Muscle of back (tissue), 11 donors: ENCODE data around the gene OTOG. TPM values are rescaled to one million over a fixed set of nuclear protein-coding genes. Genes with fewer than 3 reads are reported as not detected.

Source experiments
- DNase-seq, 3 donors: peaks; one replicate each; pipeline versions ENCODE4 v3.0.0 to v3.0.0-alpha.2; 2013
- polyA plus RNA-seq, 10 donors: library from polyadenylated mRNA; unstranded; fragments of 120-200 nt; gene quantifications; one replicate each; pipeline ENCODE4 v1.2.1, GENCODE V29; 2013; ENCODE audit not compliant: insufficient read length in 10 of 10

The OTOG gene
- polyA plus RNA-seq, 10 donors = 0.03 to 0.06 (median 0.03) TPM; not detected in 3

DNA sequence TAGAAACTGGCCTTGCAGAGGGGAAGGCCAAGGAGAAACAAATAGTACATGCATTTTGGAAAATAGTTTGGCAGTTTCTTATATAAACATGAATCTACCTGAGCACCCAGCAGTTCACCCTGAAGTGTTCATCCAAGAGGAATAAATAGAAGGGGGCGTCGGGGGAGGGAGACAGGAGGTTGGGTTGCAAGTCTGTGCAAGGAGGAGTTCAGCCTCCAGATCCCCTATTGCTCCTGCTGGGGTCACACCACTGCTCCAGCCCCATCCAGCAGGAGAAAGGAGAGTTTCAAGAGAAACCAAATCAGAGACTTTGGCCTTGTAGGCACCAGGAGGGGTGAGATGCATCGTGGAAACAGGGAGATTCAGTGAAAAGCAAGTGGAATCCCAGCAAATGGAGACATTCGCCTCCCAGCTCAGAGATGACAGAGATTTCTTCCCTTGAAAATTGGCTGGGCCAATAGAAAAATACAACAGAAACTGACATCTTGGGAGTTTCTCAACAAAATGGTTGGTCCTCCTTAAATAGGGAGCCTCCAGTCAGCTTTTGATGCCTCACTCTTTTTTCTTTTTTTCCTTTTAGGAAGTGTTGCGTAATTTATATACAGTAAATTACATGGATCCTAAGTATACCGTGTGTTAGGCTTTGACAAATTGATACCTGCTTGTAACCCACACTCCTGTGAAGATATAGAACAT, 34.1 kb downstream of the OTOG start:
- no peak for DNase-seq

DNA sequence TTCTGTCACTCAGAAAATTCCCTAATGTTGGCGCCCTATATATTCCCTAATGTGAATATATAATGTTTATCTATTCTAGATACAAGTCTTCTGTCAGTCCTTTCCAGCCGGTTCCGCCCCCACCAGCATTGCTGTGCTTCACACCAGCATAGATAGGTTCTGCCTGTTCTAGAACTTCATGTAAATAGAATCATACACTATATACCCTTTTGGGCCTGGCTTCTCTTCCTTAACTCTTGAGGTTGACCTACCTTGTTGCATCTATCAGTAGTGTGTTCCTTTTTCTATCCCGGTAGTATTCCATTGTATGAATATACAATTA, 34.6 kb downstream of the OTOG start:
- no peak for DNase-seq

DNA sequence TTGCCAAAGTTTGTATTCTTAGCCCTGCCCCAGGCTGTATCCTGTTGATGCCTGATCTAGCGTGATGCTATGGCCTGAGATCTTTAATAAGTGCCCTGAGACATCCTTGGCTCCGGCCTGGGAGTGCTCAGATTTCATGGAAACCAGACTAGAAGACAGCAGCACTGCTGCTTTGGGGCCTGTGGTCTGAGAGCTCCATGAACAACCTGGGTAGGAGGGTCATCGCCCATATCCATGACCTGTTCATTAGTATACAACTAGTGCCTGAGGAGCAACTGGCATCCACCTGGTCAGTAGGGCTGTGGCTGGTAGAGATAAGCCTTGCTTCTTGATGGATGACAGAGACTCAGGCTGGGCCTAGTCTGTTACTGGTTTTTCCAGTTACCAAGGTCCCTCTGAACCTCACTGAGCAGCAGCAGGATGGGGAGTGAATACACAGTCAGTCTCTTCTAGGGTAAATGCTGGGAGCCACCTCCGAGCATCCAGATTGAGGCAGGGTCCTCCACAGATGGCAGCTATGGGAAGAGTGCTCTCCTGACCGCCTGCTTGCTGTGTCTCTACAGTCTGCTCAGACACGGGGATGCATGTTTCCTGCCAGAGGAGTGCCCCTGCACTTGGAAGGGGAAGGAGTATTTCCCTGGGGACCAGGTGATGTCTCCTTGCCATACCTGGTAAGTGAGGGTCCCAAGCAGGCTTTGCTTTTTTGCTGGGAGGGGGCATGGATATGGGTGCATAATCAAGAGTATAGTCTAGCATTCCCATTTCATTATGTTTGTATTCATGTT, 39.0 kb downstream of the OTOG start:
- no peak for DNase-seq

DNA sequence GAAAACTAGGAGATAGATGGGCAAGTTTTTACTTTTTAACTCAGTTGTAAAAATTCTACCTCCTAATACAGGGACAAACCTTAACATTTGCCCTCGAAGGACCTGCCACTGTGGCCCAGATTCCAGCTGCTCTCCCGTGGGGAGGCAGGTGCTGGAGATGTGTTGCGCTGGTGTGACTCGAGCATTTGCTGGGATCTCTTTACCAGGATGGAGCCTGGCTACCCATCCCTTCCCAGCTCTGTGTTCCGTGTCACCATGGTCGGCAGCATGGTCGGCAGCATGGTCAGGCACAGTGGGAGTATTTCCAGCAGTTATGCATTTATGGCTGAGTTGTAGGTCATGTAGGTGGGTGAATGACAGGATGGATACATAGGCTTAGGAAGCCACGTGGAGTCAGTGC, 41.1 kb downstream of the OTOG start:
- no peak for DNase-seq

DNA sequence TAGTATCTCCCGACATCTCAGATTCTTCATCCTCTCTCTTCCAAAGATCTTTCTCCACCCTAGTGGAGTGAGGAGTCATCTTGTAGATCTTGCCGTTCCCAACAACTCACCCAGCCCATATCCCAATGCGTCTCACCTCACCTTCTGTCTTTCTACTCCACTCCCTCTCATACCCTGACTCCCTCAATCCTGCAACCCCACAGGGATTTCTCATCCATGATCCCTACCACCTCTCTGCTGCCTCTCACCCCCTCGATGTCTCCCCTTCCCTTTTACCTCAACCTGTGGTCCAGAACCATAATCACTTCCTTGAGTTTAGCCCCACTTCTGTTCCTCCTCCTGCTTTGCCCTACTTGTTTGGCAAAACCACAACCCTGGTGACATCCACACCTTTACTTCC, 41.7 kb downstream of the OTOG start:
- no peak for DNase-seq

DNA sequence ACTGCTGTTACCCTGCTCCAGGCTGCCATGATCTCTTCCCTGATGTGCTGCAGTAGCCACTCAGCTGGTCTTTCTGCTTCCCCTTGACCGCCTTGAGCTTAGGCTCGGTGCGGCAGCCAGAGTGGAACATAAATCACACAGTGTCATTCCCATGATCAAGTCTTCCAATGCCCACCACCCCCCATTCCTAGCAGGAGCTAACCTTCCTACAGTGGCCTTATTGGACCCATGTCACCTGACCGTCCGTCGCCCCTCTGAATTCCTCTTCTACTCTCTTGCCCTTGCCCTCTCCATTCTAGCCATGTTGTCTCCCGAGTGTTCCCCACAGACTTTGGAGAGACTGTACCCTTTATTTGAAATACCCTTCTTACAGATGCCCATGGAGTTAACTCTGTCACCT, 43.4 kb downstream of the OTOG start:
- DNase-seq = no peak

DNA sequence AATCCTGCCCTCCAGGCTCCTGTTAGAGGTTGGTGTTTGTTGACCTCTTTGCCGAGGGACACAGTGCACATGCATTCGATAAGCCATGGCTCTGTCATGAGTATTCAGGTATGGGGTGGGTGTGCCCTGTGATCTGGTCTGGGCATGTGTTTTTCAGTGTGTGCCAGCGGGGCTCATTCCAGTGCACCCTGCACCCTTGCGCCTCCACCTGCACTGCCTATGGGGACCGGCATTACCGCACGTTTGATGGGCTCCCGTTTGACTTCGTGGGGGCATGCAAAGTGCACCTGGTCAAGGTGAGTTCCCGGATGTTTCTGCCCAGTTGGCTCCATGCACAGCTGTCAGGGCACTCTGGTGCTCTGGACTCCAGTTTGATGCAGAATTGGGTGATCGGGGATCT, 44.2 kb downstream of the OTOG start:
- no peak for DNase-seq

DNA sequence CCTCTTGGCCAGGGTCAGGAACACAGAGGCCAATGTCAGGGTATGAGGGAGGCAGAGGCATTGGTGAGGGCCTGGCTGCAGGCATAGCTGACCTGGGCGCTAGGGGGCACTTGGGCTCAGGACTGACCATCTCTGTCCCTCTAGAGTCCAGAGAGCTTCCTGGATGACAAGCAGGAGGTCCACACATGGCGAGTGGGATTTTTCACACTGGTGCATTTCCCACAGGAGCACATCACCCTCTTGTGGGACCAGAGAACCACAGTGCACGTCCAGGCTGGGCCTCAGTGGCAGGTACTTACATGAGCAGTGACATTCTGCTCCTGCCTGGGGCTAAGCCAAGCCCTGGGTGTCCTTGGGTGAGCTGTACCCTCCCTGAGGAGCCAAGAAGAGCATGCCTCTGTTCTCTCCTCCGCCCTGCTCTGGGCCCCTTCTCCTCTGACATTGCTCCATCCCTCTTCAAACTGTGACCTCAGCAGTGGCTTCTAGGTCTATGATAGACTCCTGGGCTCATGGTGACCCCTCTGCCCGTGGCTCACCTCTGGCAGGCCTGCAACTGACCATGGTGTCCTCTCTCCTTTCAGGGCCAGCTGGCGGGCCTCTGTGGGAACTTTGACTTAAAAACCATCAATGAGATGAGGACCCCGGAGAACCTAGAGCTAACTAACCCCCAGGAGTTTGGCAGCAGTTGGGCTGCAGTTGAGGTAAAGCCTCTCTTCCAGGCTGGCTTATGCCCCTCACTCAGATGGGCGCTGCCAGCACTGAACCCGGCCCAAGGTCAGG, 46.6 kb downstream of the OTOG start:
- no peak for DNase-seq

DNA sequence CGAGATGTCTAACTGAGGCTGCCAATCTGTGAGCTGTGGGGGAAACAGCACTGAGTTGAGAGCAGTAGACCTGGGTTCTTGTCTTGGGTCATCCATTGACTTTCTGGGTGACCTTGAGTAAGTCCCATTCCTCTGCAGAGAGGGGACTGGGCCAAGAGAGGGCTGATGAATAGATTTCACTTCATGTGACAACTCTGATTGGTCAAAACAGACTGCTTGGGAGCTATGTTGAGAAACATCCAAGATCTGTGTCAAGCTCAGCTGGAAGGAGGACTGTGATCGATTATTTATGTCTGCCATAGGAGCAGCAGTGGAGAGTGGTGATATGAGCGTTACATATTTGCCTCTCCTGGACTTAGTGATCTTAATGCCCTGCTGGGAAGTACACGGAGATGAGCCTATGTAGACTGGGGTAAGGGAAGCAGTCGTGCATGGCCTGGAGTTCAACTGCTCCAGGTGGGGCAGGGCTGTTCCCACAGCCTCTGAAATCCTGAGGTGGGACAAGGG, 47.7 kb downstream of the OTOG start:
- no peak for DNase-seq

DNA sequence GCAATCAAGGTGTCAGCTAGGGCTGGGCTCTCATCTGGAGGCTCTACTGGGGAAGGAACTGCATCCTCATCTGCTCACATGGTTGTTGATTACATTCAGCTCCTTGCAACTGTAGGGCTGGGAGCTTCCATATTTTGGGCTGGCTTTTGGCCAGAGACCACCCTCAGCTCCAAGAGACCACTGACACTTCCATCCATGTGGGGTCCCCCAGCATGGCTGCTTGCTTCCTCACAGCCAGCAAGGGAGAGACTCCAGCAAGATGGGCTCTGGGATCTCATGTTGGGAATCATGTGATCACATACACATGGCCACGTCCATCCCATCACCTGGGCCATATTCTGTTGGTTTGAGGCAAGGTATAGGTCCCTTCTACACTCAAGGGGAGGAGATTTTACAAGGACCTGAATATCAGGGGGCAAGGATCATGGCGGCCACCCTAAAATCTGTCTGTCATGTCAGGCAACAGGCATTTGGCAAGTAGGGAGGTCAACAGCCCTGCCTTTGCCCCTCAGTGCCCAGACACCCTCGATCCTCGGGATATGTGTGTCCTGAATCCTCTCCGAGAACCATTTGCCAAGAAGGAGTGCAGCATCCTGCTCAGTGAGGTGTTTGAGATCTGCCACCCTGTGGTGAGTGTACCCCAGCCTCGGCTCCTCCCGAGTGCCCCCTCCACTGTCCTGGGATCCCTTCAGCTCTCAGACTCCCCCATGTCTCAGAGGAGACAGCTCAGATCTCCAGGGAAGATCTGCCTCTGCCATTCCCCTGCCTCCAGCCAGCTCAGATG, 48.7 kb downstream of the OTOG start:
- DNase-seq = no peak

DNA sequence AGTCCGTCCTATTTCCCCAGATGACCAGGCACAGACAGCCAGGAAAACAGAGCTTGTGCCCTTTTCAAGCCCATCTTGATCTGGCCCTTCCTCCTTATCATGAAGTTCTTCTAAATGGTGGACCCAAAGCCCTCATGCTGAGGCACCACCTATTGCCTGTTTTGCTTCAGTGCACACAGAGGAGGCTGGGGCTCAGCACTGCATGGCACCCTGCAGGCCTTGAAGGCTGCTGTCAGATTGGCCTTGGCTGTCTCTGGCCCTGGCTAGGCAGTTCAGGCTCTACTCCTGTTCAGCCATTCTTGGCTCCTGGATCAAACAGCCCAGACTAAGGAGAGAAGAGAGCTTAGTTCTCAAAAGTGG, 49.2 kb downstream of the OTOG start:
- DNase-seq = no peak

DNA sequence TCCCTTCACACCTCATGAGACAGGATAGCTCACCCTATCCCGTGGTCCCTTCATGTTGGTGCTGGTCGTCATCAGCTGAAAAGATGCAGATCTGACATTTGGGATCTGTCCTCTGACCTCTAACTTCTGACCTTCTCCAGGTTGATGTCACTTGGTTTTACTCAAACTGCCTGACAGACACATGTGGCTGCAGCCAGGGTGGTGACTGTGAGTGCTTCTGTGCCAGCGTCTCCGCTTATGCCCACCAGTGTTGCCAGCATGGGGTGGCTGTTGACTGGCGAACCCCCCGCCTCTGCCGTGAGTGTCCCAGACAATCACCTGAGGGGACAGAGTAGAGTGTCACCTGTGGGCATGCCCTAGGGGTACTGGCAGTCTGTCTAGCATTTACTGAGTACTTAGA, 49.7 kb downstream of the OTOG start:
- no peak for DNase-seq

DNA sequence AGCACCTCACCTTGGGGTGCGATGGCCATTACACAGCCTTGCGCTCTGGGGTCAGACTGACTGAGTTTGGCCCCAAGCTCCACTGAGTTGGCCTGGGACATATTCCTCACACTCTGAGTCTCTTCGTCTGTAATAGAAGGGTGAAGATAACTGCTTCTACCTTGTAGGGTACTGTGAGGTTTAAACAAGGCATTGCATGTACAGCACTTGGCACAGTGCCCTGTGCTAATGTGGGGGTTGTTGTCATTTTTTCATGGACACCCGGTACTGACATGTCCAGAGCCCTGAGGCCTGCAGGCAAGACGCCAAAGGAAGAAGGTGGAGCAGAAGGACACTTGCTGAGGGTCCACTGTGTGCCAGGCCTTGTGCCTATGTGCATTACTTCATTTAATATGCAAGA, 50.7 kb downstream of the OTOG start:
- DNase-seq = no peak

DNA sequence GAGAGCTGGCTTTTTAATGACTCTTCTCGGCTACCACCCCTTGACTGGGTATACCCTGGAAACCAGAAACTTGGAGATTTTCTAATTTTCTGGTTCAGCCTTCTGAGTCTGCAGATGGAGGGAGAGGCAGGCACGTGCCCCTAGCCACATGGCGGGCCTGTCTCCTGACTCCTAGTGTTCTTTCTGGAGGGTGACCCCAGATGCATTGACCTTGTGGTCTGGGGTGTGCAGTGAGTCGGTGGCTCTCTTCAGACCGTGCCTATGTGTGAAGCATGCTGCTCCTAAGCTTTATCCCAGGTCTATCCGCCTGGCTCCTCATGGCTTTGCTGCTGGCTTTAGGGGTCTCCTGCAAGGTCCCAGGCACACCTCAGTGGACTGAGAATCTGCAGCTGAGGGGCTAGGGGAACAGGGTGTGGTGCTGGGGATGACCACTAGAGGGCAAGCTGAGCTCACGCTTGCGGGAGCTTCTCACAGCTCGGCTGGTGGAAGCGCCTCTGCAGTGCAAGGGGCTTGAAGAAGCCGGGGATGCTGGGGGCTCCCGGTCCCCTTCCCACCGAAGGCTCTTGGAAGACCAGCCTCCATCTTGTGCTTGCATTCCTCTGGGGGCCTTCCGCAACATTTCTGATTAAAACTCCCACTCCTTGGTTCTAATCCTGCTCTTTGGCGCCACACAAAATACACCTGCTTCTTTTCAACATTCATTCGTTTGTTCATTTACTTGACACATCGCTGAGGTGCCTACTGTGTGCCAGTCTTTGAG, 51.8 kb downstream of the OTOG start:
- DNase-seq = peak; percentile 51 to 79 (median 68)

DNA sequence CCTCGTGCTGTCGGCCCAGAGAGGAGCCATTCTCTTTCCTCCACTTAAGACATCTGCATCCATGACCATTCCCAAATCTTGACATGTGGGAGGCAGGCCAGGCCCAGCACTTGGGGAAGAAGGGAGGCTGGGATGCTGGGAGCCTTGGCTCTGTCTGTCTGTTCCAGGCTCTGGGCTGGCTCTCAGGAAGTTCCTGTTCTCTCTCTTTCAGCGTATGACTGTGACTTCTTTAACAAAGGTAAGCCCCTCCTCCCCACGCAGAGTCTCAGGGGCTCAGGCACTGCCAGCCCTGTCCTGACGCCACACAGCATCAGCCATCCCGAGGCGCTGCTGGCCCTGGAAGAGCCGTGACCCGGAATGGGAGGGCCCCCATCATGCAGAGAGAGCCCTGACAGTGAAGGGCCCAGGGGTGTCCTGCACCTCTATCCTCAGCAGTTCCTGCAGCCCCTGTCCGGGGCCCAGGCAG, 52.4 kb downstream of the OTOG start:
- DNase-seq = no peak

DNA sequence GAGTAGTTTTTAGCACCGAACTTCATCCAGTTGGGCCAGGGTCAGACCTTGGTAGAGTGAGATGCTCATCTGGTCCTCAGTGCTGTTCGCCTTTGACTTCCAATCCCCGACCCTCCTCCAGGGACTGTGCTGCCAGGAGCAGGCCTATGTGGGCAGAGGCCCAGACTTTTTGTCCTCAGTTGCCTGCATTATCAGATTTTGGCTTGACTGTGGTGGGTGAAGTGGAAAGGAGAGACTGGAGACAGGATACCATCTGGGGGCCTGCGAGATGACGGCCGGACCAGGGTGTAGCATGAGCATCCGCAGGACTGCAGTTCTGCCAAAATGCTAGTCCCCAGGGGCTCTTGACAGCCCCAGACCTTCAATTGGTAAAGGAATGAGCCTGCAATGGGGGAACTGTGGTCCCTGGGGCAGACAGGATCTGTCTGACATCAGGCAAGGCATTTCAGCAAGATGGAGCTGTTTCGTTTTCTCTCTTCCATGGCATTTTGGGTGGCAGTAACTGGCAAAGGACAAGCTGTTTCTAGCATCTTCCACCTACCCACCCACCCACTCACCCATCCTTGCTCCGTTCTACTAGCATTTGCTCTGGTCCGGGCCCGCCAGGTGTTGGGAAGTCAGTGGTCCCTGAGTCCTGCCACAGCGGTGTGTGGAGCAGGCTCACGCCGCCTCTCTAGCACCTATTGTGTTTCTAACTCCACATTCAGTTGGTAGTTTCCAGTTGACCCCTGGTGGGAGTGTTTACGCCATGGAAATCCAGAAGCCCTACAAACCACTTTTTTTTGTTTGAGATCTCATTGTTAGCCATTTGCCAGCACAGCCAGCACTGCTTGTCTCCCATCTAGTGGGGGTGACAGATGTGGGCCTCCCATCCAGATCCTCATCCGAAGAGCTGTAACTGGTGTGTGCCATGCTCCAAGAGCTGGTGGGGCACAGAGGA, 53.5 kb downstream of the OTOG start:
- DNase-seq = no peak

DNA sequence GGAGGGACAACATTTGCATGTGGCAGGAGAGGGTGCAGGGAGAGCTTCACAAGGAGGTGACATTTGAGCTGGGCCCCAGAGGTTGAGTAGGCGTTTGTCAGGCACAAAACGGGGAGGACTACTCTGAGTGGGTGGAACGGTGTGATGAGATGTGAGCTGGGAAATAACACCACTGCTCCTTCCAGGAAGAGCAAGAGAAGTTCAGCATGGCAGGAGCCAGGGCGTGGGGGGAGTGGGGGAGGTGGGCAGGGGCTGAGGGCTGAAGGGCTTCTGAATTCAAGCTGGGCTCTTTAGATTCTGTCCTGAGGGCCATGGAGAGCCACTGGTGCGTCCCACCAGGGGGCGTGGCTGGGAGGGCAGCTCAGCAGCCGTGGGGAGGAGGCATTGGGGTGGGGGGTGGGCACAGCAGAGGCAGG, 54.2 kb downstream of the OTOG start:
- DNase-seq = no peak

DNA sequence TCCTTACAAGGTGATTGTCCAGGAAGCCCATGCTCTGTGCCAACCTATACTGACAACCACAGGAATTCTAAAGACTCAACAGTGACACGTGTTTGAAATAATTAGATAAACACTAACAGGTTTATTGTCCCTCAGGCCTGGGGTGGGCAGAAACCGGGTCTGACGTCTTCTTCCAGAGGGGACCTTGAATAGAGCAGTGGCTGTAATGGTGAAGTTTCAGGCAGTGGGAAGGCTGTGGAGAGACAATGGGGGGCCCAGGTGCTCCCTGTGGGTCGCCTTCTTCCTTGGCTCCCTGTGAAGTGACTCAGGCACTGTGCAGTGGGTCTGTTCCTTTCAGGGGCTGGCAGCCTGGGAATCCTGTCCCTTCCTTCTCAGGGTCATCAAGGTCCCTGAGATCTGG, 54.6 kb downstream of the OTOG start:
- no peak for DNase-seq

DNA sequence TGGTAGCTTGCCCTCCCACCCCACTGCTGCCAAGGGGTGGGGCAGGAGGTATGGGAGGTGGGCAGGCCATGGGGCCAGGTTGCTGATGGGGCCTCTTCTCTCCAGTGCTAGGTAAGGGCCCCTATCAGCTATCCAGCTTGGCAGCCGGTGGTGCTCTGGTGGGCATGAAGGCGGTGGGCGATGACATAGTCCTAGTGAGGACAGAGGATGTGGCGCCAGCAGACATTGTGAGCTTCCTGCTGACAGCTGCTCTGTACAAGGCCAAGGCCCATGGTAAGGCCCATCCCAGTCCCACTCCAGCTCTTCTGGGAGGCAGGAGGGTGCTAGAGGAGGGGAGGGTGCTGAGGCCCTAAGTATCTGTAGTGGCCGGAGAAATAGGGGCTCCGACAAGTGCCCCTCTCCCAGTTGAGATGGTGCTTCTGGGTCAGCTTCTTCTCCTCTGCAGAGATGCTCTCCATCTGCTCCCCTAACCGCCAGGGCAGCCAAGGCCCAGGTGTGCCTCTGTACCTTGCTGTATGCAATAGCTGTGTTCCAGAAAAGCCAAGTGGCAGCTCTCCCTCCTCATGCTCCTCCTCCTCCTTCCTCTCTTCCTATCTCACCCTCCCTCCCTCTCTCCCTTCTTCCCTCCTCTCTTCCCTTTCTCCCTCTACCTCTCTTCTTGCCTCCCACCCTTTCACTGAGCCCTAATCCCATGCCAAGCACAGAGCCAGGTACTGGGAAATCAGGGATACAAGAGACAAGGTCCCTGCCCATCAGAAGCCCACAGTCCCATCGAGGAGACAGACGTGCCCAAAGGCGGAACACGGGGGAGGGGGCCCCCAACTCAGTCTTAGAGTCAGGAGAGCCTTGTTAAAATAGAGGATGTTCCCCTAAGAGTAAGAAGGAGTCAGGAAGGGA, 55.3 kb downstream of the OTOG start:
- DNase-seq = no peak
